Activated T-cell treated with anti-CD3 and anti-CD28 coated beads, Interleukin-2, amount 50 U/mL, for 4 hours (primary cell): ENCODE data around the gene ASIP. TPM values are rescaled to one million over a fixed set of nuclear protein-coding genes. Genes with fewer than 3 reads are reported as not detected.
"Not testable (repeated sequence)": the region's sequence is repeated elsewhere in the genome, so short reads cannot be mapped to it uniquely, and the experiment has no call there.

ENCODE experiments used
- ATAC-seq, 2 donors: fragments of 200-7000 bp; cut with Tn5 transposase; one replicate each; pipeline ENCODE4 v1.10.0; 2021
- DNase-seq: peaks from one replicate; pipeline ENCODE4 v3.0.0-alpha.2; 2020
- H3K27me3 Mint-ChIP-seq: one replicate; pipeline ENCODE4 v1.8.0; 2021; ENCODE audit warnings: low read depth, mixed read lengths
- H3K36me3 Mint-ChIP-seq: one replicate; pipeline ENCODE4 v1.8.0; 2022; ENCODE audit warnings: mixed read lengths; ENCODE audit not compliant: insufficient read depth
- H3K4me1 Mint-ChIP-seq: one replicate; pipeline ENCODE4 v1.8.0; 2021; ENCODE audit warnings: low read depth, mixed read lengths
- H3K4me3 Mint-ChIP-seq: one replicate; pipeline ENCODE4 v1.8.0; 2021; ENCODE audit warnings: mild to moderate bottlenecking, moderate library complexity, mixed read lengths
- H3K9me3 Mint-ChIP-seq: one replicate; pipeline ENCODE4 v1.8.0; 2021; ENCODE audit warnings: mixed read lengths
- total RNA-seq, 3 donors: library from RNA; stranded (reverse); gene quantifications; one replicate each; pipeline ENCODE4 v1.2.1, GENCODE V29; 2021

ASIP gene, protein sequence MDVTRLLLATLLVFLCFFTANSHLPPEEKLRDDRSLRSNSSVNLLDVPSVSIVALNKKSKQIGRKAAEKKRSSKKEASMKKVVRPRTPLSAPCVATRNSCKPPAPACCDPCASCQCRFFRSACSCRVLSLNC
- total RNA-seq: not detected

DNA sequence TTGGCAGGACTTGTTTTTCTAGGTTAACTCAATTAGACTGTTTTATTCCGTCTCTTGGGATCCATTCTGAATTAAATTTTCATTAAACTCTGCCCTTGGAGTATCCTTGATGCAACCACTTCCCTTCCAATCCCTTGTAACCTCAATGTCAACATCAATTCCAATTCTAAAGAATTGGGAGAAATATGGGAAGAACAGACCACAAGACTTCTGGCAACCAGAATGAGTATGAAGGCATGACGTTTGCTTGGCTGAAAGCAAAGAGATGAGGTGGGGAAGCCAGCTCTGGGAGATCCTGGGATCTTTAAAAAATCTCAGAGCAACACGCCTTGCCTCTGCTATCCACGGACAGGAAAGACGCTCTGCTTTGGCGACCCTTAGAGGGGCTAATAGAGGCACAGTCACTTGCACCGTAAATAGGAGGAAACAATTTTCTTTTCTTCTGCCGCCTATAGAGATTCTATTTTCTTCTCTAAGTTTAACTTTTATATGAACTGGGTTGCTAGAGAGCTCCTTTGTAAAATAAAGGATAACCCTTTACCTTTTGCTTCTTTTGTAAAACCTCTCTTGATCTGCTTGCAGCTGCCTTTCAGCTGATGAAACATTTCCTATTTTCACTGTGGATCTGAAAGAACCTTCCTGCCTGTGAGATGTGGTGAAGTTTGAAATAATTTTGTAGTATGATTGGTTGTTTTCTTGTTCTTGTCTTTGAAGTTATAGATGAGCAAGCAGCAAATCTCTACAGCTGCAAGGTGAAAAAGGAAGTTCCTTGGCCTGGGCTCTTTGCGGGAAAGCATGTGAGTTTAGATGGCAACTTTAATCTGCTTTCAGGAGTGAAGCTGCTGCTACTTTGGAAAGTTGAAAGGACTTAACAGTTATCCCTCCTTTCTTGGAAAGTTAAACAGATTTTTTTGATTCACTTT, at the start of gene ASIP:
TSS of gene ASIP (plus strand) at position 731 of the 923 bp plus-strand sequence. CDS start 18,952 bp downstream, outside the sequence.
- H3K27me3 Mint-ChIP-seq: peaks cover 3% of the 10 kb centered on the region
- no peaks in the 10 kb centered on the region for H3K36me3 Mint-ChIP-seq
- H3K9me3 Mint-ChIP-seq: peaks cover 15% of the 10 kb centered on the region
- DNase-seq (no peak), ATAC-seq (peak in 1 of 2 donors; percentile 38)
- H3K4me3 Mint-ChIP-seq: no peak within 1 kb of the TSS
- peaks cover 18% of the 10 kb centered on the region for H3K4me1 Mint-ChIP-seq

- no peaks in the 10 kb centered on the region for H3K9me3 Mint-ChIP-seq
Measured at GRCh38 chr20:34193051-34193450, 48.2 kb upstream of the ASIP start.

DNA sequence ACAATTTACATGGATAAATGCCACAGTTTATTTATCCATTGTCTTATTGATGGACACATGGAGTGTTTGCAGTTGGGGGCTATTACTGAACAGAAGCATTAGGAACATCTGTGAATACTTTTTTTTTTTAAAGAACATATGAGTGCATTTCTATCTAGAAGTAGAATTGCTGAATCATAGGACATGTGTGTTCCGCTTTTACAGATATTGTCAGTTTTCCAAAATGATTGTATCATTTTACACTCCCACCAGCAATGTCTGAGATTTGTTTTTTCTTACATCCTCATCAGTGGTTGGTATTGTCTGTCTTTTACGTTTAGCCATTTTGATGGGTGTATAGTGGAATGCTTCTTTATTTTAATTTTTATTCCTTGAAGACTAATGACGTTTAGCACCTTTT, 42.0 kb upstream of the ASIP start:
- H3K9me3 Mint-ChIP-seq: no peaks in the 10 kb centered on the region
- peaks cover 2% of the 10 kb centered on the region for H3K4me1 Mint-ChIP-seq
- DNase-seq (no peak), ATAC-seq (no peak)
- H3K4me3 Mint-ChIP-seq: no peak overlapping the region
- H3K27me3 Mint-ChIP-seq: peaks cover 7% of the 10 kb centered on the region
- no peaks in the 10 kb centered on the region for H3K36me3 Mint-ChIP-seq

More at GRCh38 chr20:34193051-34193450, 48.2 kb upstream of the ASIP start:
- H3K36me3 Mint-ChIP-seq: no peaks in the 10 kb centered on the region
- peaks cover 16% of the 10 kb centered on the region for H3K27me3 Mint-ChIP-seq
- H3K4me3 Mint-ChIP-seq: no peak overlapping the region
- peaks cover 2% of the 10 kb centered on the region for H3K4me1 Mint-ChIP-seq
- DNase-seq (no peak), ATAC-seq (no peak)

- no peaks in the 10 kb centered on the region for H3K4me1 Mint-ChIP-seq
- H3K36me3 Mint-ChIP-seq: no peaks in the 10 kb centered on the region
- H3K27me3 Mint-ChIP-seq: peaks cover 10% of the 10 kb centered on the region
- H3K9me3 Mint-ChIP-seq: no peaks in the 10 kb centered on the region
- DNase-seq: no peak
- no peak for ATAC-seq
- no peak overlapping the region for H3K4me3 Mint-ChIP-seq
Measured at GRCh38 chr20:34200023-34200422, 41.2 kb upstream of the ASIP start.

- DNase-seq (no peak), ATAC-seq (no peak)
- no peaks in the 10 kb centered on the region for H3K36me3 Mint-ChIP-seq
- no peak overlapping the region for H3K4me3 Mint-ChIP-seq
- H3K9me3 Mint-ChIP-seq: no peaks in the 10 kb centered on the region
- no peaks in the 10 kb centered on the region for H3K4me1 Mint-ChIP-seq
- peaks cover 15% of the 10 kb centered on the region for H3K27me3 Mint-ChIP-seq
Measured at GRCh38 chr20:34201531-34201930, 39.7 kb upstream of the ASIP start.

DNA sequence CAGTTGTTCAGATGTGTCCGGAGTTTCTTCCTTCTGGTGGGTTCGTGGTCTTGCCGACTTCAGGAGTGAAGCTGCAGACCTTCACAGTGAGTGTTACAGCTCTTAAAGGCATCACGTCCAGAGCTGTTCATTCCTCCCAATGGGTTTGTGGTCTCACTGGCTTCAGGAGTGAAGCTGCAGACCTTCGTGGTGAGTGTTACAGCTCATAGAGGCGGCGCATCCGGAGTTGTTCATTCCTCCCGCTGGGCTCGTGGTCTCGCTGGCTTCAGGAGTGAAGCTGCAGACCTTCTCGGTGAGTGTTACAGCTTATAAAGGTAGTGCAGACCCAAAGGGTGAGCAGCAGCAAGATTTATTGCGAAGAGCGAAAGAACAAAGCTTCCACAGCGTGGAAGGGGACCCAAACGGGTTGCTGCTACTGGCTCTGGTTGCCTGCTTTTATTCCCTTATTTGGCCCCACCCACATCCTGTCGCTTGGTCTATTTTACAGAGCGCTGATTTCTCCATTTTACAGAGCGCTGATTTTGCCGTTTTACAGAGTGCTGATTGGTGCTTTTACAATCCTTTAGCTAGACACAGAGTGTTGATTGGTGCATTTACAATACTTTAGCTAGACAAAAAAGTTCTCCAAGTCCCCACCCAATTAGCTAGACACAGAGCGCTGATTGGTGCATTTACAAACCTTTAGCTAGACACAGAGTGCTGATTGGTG, 35.9 kb upstream of the ASIP start:
- Mint-ChIP-seq H3K4me3 (peak overlapping the region; percentile 19), H3K27me3 (peaks cover 20% of the 10 kb centered on the region)
- DNase-seq, H3K36me3 Mint-ChIP-seq, H3K9me3 Mint-ChIP-seq, H3K4me1 Mint-ChIP-seq: not testable (repeated sequence)
- peak in 1 of 2 donors; percentile 32 for ATAC-seq

DNA sequence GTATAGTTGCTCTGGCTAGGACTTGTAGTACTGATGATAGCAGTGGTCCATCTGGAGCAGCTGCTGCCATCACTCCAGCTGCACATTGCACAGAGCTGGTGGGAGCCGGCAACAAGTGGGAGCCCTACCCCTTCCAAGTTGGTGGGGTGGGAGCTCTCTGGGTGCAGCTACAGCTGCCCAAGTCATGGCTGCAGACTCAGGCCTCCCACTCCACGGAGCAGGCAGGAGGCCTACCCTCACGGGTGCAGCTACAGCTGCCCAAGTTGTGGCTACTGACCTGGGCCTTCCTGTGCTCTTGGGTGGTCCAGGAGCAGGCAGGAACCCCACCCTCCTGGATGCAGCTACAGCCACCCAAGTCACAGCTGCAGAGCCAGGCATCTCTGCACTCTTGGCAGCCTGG, 32.1 kb upstream of the ASIP start:
- no peak for ATAC-seq
- Mint-ChIP-seq H3K9me3 (peaks cover 7% of the 10 kb centered on the region), H3K4me3 (no peak overlapping the region), H3K36me3 (no peaks in the 10 kb centered on the region), H3K27me3 (peaks cover 20% of the 10 kb centered on the region), H3K4me1 (no peaks in the 10 kb centered on the region)
- DNase-seq: no peak

GRCh38 chr20:34210271-34210670, 31.0 kb upstream of the ASIP start:
- Mint-ChIP-seq H3K4me3 (no peak overlapping the region), H3K36me3 (no peaks in the 10 kb centered on the region), H3K9me3 (peaks cover 7% of the 10 kb centered on the region), H3K4me1 (no peaks in the 10 kb centered on the region), H3K27me3 (peaks cover 16% of the 10 kb centered on the region)
- ATAC-seq: no peak
- no peak for DNase-seq

DNA sequence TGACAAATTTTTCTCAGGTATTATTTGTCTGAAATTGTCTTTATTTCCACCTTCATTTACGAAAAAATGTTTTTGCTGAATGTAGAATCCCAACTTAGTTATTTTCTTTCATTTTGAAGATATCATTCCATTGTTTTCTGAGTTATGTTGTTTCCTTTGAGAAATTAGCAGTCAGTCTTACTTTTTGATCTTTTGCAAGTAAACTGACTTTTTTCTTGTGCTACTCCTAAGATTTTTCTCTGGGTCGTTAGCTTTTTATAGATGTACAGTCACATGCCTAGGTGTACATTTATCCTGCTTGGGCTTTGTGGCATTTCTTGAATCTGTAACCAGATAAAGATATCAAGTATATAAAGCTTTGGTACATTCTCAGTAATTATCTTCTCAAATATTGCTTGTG, 29.6 kb upstream of the ASIP start:
- no peaks in the 10 kb centered on the region for H3K36me3 Mint-ChIP-seq
- no peak overlapping the region for H3K4me3 Mint-ChIP-seq
- no peak for DNase-seq
- ATAC-seq: no peak
- peaks cover 6% of the 10 kb centered on the region for H3K4me1 Mint-ChIP-seq
- peaks cover 7% of the 10 kb centered on the region for H3K9me3 Mint-ChIP-seq
- peaks cover 15% of the 10 kb centered on the region for H3K27me3 Mint-ChIP-seq

DNA sequence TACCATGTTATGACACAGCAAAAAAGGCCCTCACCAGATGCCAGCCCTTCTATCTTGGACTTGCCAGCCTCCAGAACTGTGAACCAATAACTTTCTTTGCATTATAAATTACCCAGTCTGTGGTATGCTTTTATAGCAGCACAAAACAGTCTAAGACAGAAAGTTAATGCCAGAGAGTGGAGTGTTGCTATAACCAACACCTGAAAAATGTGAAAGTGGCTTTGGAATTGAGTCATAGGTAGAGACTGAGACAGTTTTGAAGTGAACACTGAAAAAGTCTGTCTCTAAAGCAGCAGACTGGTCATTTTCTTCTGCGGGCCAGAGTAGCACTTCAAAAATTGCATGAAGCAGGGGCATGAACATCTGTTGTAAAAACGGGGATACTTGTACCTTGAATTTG, 28.0 kb upstream of the ASIP start:
- H3K9me3 Mint-ChIP-seq: peaks cover 7% of the 10 kb centered on the region
- H3K4me3 Mint-ChIP-seq: no peak overlapping the region
- no peaks in the 10 kb centered on the region for H3K36me3 Mint-ChIP-seq
- ATAC-seq (no peak), DNase-seq (no peak)
- H3K27me3 Mint-ChIP-seq: peaks cover 19% of the 10 kb centered on the region
- peaks cover 6% of the 10 kb centered on the region for H3K4me1 Mint-ChIP-seq

- DNase-seq (peak; percentile 33), ATAC-seq (peak; percentile 96 to 97)
- Mint-ChIP-seq H3K9me3 (peaks cover 7% of the 10 kb centered on the region), H3K27me3 (peaks cover 20% of the 10 kb centered on the region), H3K36me3 (no peaks in the 10 kb centered on the region), H3K4me3 (peak overlapping the region; percentile 69), H3K4me1 (peaks cover 6% of the 10 kb centered on the region)
Measured at GRCh38 chr20:34215711-34216381, 25.4 kb upstream of the ASIP start.

GRCh38 chr20:34216382-34216742, 24.9 kb upstream of the ASIP start:
- H3K4me1 Mint-ChIP-seq: peaks cover 6% of the 10 kb centered on the region
- no peak overlapping the region for H3K4me3 Mint-ChIP-seq
- peaks cover 7% of the 10 kb centered on the region for H3K9me3 Mint-ChIP-seq
- ATAC-seq: no peak
- H3K27me3 Mint-ChIP-seq: peaks cover 24% of the 10 kb centered on the region
- H3K36me3 Mint-ChIP-seq: no peaks in the 10 kb centered on the region
- no peak for DNase-seq

GRCh38 chr20:34220561-34220960, 20.7 kb upstream of the ASIP start:
- no peak for DNase-seq
- Mint-ChIP-seq H3K4me1 (peaks cover 5% of the 10 kb centered on the region), H3K4me3 (no peak overlapping the region), H3K27me3 (peaks cover 26% of the 10 kb centered on the region), H3K9me3 (no peaks in the 10 kb centered on the region), H3K36me3 (no peaks in the 10 kb centered on the region)
- ATAC-seq: no peak

DNA sequence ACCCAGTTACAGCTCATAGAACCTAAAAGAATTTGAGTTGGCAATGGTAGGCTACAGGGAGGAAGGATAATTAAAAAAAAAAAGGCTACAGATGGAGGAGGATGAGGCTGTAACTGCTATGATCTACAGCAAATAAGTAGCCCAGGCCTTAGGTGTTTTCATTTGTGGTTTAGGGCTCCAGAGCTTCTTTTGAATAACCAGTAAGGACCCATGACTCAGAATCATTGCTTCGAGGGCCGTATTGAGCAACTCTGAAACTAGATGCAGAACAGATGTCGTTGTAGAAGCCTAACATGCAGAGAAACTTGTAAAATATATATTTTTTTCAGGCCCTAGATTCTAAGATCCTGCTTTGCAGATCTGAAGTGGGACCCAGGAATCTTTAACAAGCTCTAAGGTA, 19.0 kb upstream of the ASIP start:
- ATAC-seq: no peak
- no peaks in the 10 kb centered on the region for H3K4me1 Mint-ChIP-seq
- H3K36me3 Mint-ChIP-seq: no peaks in the 10 kb centered on the region
- no peaks in the 10 kb centered on the region for H3K9me3 Mint-ChIP-seq
- H3K4me3 Mint-ChIP-seq: no peak overlapping the region
- H3K27me3 Mint-ChIP-seq: peaks cover 18% of the 10 kb centered on the region
- DNase-seq: no peak
